ENCODE measurements around the gene LTA4H.

The LTA4H gene

GRCh38 chr12:96034621-96035282 lies 635 bp downstream of the LTA4H start:
- DNase-seq (ENCODE audit: low read depth in 2 of 3, low spot score in 2 of 3): no peak

- no peak for DNase-seq (ENCODE audit: low read depth in 2 of 3, low spot score in 2 of 3)
These were observed 1.6 kb downstream of the LTA4H start for GRCh38 chr12:96033549-96034389.

GRCh38 chr12:96029826-96030225 lies 5.6 kb downstream of the LTA4H start:
- no peak for DNase-seq (ENCODE audit: low read depth in 2 of 3, low spot score in 2 of 3)

GRCh38 chr12:96028538-96028937 lies 6.8 kb downstream of the LTA4H start:
- no peak for DNase-seq (ENCODE audit: low read depth in 2 of 3, low spot score in 2 of 3)

- no peak for DNase-seq (ENCODE audit: low read depth in 2 of 3, low spot score in 2 of 3)
These were observed 9.1 kb downstream of the LTA4H start for GRCh38 chr12:96026331-96026730.

- no peak for DNase-seq (ENCODE audit: low read depth in 2 of 3, low spot score in 2 of 3)
These were observed 9.9 kb downstream of the LTA4H start for GRCh38 chr12:96025518-96025917.

- no peak for DNase-seq (ENCODE audit: low read depth in 2 of 3, low spot score in 2 of 3)
These were observed 14.9 kb downstream of the LTA4H start for GRCh38 chr12:96020314-96021003.

- no peak for DNase-seq (ENCODE audit: low read depth in 2 of 3, low spot score in 2 of 3)
These were observed 19.7 kb downstream of the LTA4H start for GRCh38 chr12:96015672-96016071.

- DNase-seq (ENCODE audit: low read depth in 2 of 3, low spot score in 2 of 3): no peak
These were observed 20.3 kb downstream of the LTA4H start for GRCh38 chr12:96014943-96015599.

- no peak for DNase-seq (ENCODE audit: low read depth in 2 of 3, low spot score in 2 of 3)
These were observed 27.7 kb downstream of the LTA4H start for GRCh38 chr12:96007729-96008128.

- no peak for DNase-seq (ENCODE audit: low read depth in 2 of 3, low spot score in 2 of 3)
These were observed 28.7 kb downstream of the LTA4H start for GRCh38 chr12:96006727-96007126.

- DNase-seq (ENCODE audit: low read depth in 2 of 3, low spot score in 2 of 3): no peak
These were observed 34.5 kb downstream of the LTA4H start for GRCh38 chr12:96000858-96001257.

GRCh38 chr12:95999484-95999883 lies 35.9 kb downstream of the LTA4H start:
- DNase-seq (ENCODE audit: low read depth in 2 of 3, low spot score in 2 of 3): no peak

GRCh38 chr12:95998611-95999286 lies 36.6 kb downstream of the LTA4H start:
- peak in 2 of 3 experiments; percentile 3 to 5 for DNase-seq (ENCODE audit: low read depth in 2 of 3, low spot score in 2 of 3)

- DNase-seq (ENCODE audit: low read depth in 2 of 3, low spot score in 2 of 3): no peak
These were observed 37.4 kb downstream of the LTA4H start for GRCh38 chr12:95997911-95998510.

- no peak for DNase-seq (ENCODE audit: low read depth in 2 of 3, low spot score in 2 of 3)
These were observed 38.1 kb downstream of the LTA4H start for GRCh38 chr12:95997276-95997675.

- no peak for DNase-seq (ENCODE audit: low read depth in 2 of 3, low spot score in 2 of 3)
These were observed 39.2 kb downstream of the LTA4H start, which contains the start of gene HAL for GRCh38 chr12:95996034-95996658. Gene HAL, minus strand, starts transcription at chr12:95996344. Its CDS starts 434 bp downstream, at chr12:95995910.

- DNase-seq (ENCODE audit: low read depth in 2 of 3, low spot score in 2 of 3): no peak
These were observed 40.0 kb downstream of the LTA4H start for GRCh38 chr12:95995238-95996031.

- no peak for DNase-seq (ENCODE audit: low read depth in 2 of 3, low spot score in 2 of 3)
These were observed 40.9 kb downstream of the LTA4H start for GRCh38 chr12:95994476-95994875.
